Upper lobe of left lung (tissue), 4 donors: ENCODE data around the gene SRGAP2C.
"Not testable (repeated sequence)": the region's sequence is repeated elsewhere in the genome, so short reads cannot be mapped to it uniquely, and the experiment has no call there.

ENCODE experiments used
- CTCF ChIP-seq, 6 experiments: fragments of 450-650 bp in 4 of 6; fragments of 200-600 bp in 2 of 6; sonication (generic) in 2 of 6; IDR thresholded peaks; one replicate each; pipeline ENCODE4 v1.5.1; 2016 to 2019; ENCODE audit warnings: antibody characterized with exemption in 6 of 6
- EP300 ChIP-seq, 4 donors: sonication (generic); formaldehyde crosslinking; IDR thresholded peaks; one replicate each; pipeline ENCODE4 v1.5.1; 2017; ENCODE audit warnings: antibody characterized with exemption in 4 of 4, control low read depth in 2 of 4
- POLR2A ChIP-seq, 4 donors: fragments of 450-650 bp; IDR thresholded peaks; one replicate each; pipeline ENCODE4 v1.5.1; 2016 to 2017; ENCODE audit warnings: antibody characterized with exemption in 4 of 4, mild to moderate bottlenecking in 2 of 4
- POLR2AphosphoS5 ChIP-seq, 2 donors: sonication (generic); formaldehyde crosslinking; IDR thresholded peaks; one replicate each; pipeline ENCODE4 v1.5.1; 2017; ENCODE audit warnings: antibody characterized with exemption in 2 of 2

- TF ChIP-seq POLR2A, CTCF, POLR2AphosphoS5, EP300 (IDR thresholded peaks at IDR 0.05): not testable (repeated sequence)
Observed at GRCh38 chr1:121365723-121366122, 180.9 kb downstream of the SRGAP2C start.
